H54 (cell line): ENCODE data around the gene KCNK18.
A peak's percentile ranks its signal among the peaks of the same experiment; 100 is the strongest.
"Not testable (repeated sequence)": the region's sequence is repeated elsewhere in the genome, so short reads cannot be mapped to it uniquely, and the experiment has no call there.

Experiments used
- DNase-seq: peaks from one replicate; pipeline ENCODE4 v3.0.0; 2011; ENCODE audit warnings: low spot score, mixed read lengths; ENCODE audit not compliant: insufficient read length
- FAIRE-seq: peaks from 3 replicates; lab custom pipeline; 2011; peaks lifted over from hg19 to GRCh38; lab: Jason Lieb, UNC
- POLR2A ChIP-seq: IDR thresholded peaks from 2 replicates; pipeline ENCODE4 v1.6.1; 2011; ENCODE audit warnings: low read depth, mild to moderate bottlenecking, low read length

KCNK18 gene

GRCh38 chr10:117221156-117221711 lies 23.9 kb downstream of the KCNK18 start:
- FAIRE-seq (no peak), DNase-seq (peak; percentile 77)
- TF ChIP-seq POLR2A, result no peak

GRCh38 chr10:117222552-117222951 lies 25.3 kb downstream of the KCNK18 start:
- no peak for TF ChIP-seq POLR2A
- FAIRE-seq, result no peak
- DNase-seq, result no peak

- no peak for TF ChIP-seq POLR2A
- DNase-seq, result no peak
- FAIRE-seq, result no peak
These were observed 25.8 kb downstream of the KCNK18 start for GRCh38 chr10:117222976-117223692.

GRCh38 chr10:117223693-117224430 lies 26.6 kb downstream of the KCNK18 start:
- no peak for TF ChIP-seq POLR2A
- FAIRE-seq, result no peak

DNA sequence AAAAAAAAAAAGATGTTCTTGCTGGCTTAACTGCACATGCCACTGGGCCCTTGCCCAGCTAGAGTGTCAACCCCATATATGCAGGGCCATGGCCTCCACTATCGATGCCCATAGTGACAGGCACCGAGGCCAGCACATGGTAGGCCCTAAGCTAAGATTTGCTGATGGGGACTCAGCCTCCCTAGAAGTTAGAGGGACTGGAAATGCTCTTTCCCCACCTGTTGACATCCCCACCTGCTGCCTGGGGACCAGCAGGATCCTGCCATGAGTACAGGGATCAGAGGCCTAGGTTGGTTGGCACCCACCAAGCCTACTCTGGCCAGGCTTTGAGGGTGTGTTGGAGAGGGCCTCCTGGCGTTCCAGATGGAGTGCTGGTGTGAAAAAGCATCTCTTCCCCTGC lies 27.6 kb downstream of the KCNK18 start:
- no peak for TF ChIP-seq POLR2A
- DNase-seq, result no peak
- no peak for FAIRE-seq

More at GRCh38 chr10:117223693-117224430, 26.6 kb downstream of the KCNK18 start:
- DNase-seq, result no peak

DNA sequence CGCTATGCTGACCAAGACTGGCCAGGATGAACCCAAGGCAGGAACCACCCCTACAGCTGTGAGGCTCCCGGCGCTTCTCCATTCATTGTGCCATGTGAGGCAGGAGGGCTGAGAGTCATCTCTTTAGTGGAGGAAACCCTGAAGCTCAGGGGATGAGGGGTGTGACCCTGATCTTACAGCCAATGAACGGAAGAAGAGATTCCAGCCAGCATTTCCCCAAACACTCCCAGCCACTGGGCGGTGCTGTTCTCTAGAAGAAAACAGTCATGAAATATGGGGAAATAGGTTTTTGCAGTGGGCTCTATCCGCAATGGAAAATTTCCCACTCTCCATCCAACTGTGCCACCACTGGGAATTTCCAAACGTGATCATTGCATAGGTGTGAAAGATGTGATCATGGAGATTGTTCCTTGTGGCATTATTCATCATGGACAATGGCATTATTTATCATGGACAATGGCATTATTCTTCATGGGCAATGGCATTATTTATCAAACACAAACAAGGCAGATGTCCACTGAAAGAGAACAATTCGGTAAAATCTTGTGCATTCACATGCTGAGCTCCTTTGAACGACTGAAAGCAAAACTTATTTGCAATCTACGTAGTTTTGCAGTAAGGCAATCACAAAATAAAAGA lies 29.6 kb downstream of the KCNK18 start:
- DNase-seq (peak; percentile 61), FAIRE-seq (no peak)
- no peak for TF ChIP-seq POLR2A

DNA sequence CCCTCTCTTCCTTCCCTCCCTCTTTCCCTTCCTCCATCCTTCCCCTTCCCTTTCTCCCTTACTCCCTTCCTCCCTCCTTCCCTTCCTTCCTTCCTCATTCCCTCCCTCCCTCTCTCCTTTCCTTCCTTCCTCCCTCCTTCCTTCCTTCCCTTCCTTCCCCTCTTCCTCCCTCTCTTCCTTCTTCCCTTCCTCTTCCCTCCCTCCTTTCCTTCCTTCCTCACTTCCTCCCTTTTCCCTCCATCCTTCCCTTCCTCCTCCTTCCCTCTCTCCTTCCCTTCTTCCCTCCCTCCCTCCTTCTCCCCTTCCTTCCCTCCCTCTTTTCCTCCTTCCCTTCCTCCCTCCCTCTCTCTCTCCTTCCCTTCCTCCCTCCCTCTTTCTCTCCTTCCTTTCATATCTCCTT lies 30.9 kb downstream of the KCNK18 start:
- no peak for DNase-seq
- FAIRE-seq, result no peak
- TF ChIP-seq POLR2A, result no peak

GRCh38 chr10:117230107-117230506 lies 32.8 kb downstream of the KCNK18 start:
- not testable (repeated sequence) for FAIRE-seq, DNase-seq

- FAIRE-seq, result no peak
- DNase-seq, result no peak
These were observed 40.2 kb downstream of the KCNK18 start for GRCh38 chr10:117237401-117237991.

GRCh38 chr10:117239051-117239450 lies 41.8 kb downstream of the KCNK18 start:
- no peak for TF ChIP-seq POLR2A
- FAIRE-seq (no peak), DNase-seq (no peak)

More at GRCh38 chr10:117237401-117237991, 40.2 kb downstream of the KCNK18 start:
- no peak for TF ChIP-seq POLR2A

DNA sequence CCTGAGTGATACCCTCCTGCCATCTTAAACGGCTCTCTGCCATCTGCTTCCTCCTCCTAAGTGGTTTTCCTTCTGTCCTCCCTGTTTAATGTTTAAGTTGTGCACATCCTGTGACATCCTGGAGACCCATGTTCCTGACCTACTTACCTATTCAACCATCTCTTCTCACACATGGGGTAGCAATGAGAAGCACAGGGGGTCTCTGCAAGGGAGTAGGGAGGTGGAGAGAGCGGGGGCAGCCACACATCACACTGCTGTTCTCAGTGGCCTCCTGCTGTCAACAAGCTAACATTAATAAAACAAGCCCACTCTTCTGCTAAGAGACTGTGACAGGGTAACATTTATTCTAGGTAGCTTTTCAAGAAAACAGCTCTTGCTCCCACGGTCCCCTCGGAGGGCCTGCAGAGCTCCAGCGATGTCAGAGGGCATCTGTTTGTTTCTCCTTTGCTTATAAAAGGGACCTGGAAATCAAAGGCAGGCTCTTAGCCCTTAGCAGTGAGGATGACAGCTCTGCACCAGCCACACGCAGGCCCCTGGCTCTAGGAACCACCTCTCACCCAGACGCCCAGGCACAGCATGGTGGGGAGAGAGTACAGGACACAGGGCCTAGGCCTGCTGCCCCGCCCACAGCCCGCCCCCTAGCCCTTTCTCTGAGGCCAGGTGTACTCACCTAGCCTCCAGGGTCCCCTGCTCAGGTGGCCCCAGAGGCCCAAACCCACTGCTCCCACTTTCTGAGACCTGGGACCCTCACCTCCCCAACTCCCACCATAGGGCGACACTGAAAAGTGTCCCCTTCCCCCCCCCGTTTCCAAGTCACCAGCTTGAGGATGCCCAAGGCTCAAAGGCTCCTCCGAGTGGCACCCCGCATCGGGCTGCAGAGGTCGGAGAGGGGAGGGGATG lies 42.7 kb downstream of the KCNK18 start:
- no peak for TF ChIP-seq POLR2A
- FAIRE-seq (no peak), DNase-seq (no peak)

GRCh38 chr10:117240621-117241529 lies 43.6 kb downstream of the KCNK18 start, which contains the start of gene SLC18A2:
TSS of gene SLC18A2 (plus strand) at chr10:117241114. CDS start at chr10:117241694, 580 bp downstream.
- FAIRE-seq (no peak), DNase-seq (no peak)
- TF ChIP-seq POLR2A, result no peak
